NT2/D1 (cell line): ENCODE measurements around the gene ETS1.

Source experiments
- DNase-seq: peaks from one replicate; pipeline ENCODE4 v3.0.0-alpha.2; 2011; ENCODE audit warnings: low read depth, low spot score
- H3K27me3 ChIP-seq: 2 replicates; pipeline ENCODE4 v1.6.0; 2011; ENCODE audit warnings: mild to moderate bottlenecking; ENCODE audit not compliant: insufficient read length, insufficient read depth
- H3K36me3 ChIP-seq: 2 replicates; pipeline ENCODE4 v1.6.1; 2011; ENCODE audit warnings: mild to moderate bottlenecking, low read length, mixed read lengths; ENCODE audit not compliant: insufficient read depth, insufficient read length
- H3K4me1 ChIP-seq: 2 replicates; pipeline ENCODE4 v1.5.1; 2011; ENCODE audit not compliant: insufficient read depth, insufficient read length
- H3K4me3 ChIP-seq: 2 replicates; pipeline ENCODE4 v1.5.1; 2011; ENCODE audit warnings: low read depth; ENCODE audit not compliant: insufficient read length
- H3K9ac ChIP-seq: 2 replicates; pipeline ENCODE4 v1.6.0; 2011; ENCODE audit warnings: low read depth; ENCODE audit not compliant: insufficient read length
- H3K9me3 ChIP-seq: 2 replicates; pipeline ENCODE4 v1.5.1; 2011; ENCODE audit warnings: mild to moderate bottlenecking, low read length; ENCODE audit not compliant: insufficient read depth
- SUZ12 ChIP-seq: IDR thresholded peaks from 2 replicates; pipeline ENCODE4 v1.6.1; 2011; ENCODE audit not compliant: insufficient read length, insufficient read depth; ENCODE audit errors: extremely low read depth
- YY1 ChIP-seq: IDR thresholded peaks from 2 replicates; pipeline ENCODE4 v1.6.1; 2011; ENCODE audit not compliant: insufficient read length, insufficient read depth
- ZNF274 ChIP-seq: IDR thresholded peaks from 2 replicates; pipeline ENCODE4 v1.6.1; 2011; ENCODE audit warnings: mild to moderate bottlenecking, low read depth, low read length

The ETS1 gene

DNA sequence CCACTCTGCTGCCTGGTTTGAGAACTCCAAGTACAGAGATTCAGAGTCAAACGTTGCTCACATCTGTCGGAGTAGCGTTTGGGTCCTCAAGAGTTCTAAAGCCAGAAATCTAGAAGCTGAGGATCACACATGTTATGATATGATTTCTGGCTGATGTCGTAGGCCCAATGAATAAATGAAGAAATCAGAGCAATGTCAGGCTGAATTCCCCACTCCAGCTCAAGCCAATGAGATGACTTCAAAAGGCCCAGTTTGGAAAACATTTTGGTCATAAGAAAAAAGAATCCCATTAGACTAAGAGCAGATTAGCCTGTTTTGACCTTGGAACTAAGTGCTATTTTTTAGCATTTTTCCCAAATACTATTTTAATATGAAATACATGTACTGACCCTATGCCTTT lies 106.7 kb downstream of the ETS1 start:
- Histone ChIP-seq H3K4me3 (no peak overlapping the region), H3K9me3 (no peaks in the 10 kb centered on the region), H3K36me3 (peaks cover 43% of the 10 kb centered on the region), H3K4me1 (no peaks in the 10 kb centered on the region), H3K9ac (no peak overlapping the region), H3K27me3 (no peaks in the 10 kb centered on the region)
- DNase-seq = no peak
- TF ChIP-seq SUZ12 (no peak), ZNF274 (no peak), YY1 (no peak)

GRCh38 chr11:128480066-128480465 lies 107.3 kb downstream of the ETS1 start:
- H3K27me3 ChIP-seq = no peaks in the 10 kb centered on the region
- peaks cover 41% of the 10 kb centered on the region for H3K36me3 ChIP-seq
- TF ChIP-seq SUZ12 = no peak
- TF ChIP-seq YY1 = no peak
- no peak for TF ChIP-seq ZNF274
- no peaks in the 10 kb centered on the region for H3K4me1 ChIP-seq
- no peaks in the 10 kb centered on the region for H3K9me3 ChIP-seq
- no peak for DNase-seq
- no peak overlapping the region for H3K4me3 ChIP-seq
- H3K9ac ChIP-seq = no peak overlapping the region

DNA sequence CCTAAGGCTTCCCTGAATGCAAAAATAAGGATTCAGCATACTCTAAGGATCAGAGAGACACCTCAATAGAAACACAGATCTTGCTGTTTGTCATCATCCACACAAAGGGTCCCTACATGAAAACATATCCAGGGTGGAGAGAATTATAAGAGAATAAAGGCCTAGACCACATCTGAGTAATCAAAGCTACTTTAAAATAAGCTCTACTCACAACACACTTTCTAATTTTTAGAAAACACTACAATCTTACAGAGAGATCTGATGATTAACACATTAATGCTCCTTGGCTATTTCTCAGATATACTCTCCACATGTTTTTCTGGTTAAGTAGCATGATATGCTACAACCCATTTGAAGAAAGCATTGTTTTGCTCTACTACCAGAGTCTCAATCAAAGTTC lies 108.2 kb downstream of the ETS1 start:
- H3K4me1 ChIP-seq = no peaks in the 10 kb centered on the region

DNA sequence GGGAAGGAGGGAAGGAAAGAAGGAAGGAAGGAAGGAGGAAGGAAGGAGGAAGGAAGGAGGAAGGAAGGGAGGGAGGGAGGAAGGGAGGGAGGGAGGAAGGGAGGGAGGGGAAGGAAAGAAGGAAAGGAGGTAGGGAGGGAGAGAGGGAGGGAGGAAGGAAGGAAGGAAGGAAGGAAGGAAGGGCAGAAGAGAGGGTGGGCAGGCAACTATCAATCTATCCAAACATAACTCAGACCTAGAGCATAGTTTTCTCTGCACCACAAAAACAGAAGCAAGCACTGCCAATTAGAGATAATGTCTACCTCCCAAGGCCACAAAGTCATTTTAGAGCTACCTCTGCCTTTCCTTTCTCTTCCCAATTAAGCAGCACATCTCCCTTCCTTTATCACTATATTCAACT lies 109.1 kb downstream of the ETS1 start:
- H3K36me3 ChIP-seq = peaks cover 31% of the 10 kb centered on the region
- DNase-seq = no peak
- H3K9me3 ChIP-seq = no peaks in the 10 kb centered on the region
- H3K9ac ChIP-seq = no peak overlapping the region
- H3K4me3 ChIP-seq = no peak overlapping the region
- H3K27me3 ChIP-seq = no peaks in the 10 kb centered on the region
- no peak for TF ChIP-seq YY1
- TF ChIP-seq SUZ12 = no peak
- no peak for TF ChIP-seq ZNF274
- no peaks in the 10 kb centered on the region for H3K4me1 ChIP-seq

More for the DNA sequence above, 108.2 kb downstream of the ETS1 start:
- H3K9ac ChIP-seq = no peak overlapping the region
- TF ChIP-seq ZNF274 (no peak), YY1 (no peak), SUZ12 (no peak)
- H3K27me3 ChIP-seq = no peaks in the 10 kb centered on the region
- no peak overlapping the region for H3K4me3 ChIP-seq
- no peaks in the 10 kb centered on the region for H3K9me3 ChIP-seq
- peaks cover 32% of the 10 kb centered on the region for H3K36me3 ChIP-seq
- no peak for DNase-seq

- H3K4me3 ChIP-seq = no peak overlapping the region
Measured at GRCh38 chr11:128477811-128478210, 109.5 kb downstream of the ETS1 start.

GRCh38 chr11:128477278-128477677 lies 110.1 kb downstream of the ETS1 start:
- no peak for TF ChIP-seq SUZ12
- no peak for TF ChIP-seq ZNF274
- no peak overlapping the region for H3K9ac ChIP-seq
- H3K9me3 ChIP-seq = no peaks in the 10 kb centered on the region
- H3K27me3 ChIP-seq = no peaks in the 10 kb centered on the region
- no peak for DNase-seq
- H3K36me3 ChIP-seq = peaks cover 28% of the 10 kb centered on the region
- no peaks in the 10 kb centered on the region for H3K4me1 ChIP-seq
- no peak overlapping the region for H3K4me3 ChIP-seq

More at GRCh38 chr11:128477811-128478210, 109.5 kb downstream of the ETS1 start:
- no peaks in the 10 kb centered on the region for H3K27me3 ChIP-seq
- H3K9ac ChIP-seq = no peak overlapping the region
- H3K36me3 ChIP-seq = peaks cover 27% of the 10 kb centered on the region
- no peak for DNase-seq
- TF ChIP-seq YY1 = no peak
- no peak for TF ChIP-seq SUZ12
- no peak for TF ChIP-seq ZNF274
- no peaks in the 10 kb centered on the region for H3K4me1 ChIP-seq
- no peaks in the 10 kb centered on the region for H3K9me3 ChIP-seq

DNA sequence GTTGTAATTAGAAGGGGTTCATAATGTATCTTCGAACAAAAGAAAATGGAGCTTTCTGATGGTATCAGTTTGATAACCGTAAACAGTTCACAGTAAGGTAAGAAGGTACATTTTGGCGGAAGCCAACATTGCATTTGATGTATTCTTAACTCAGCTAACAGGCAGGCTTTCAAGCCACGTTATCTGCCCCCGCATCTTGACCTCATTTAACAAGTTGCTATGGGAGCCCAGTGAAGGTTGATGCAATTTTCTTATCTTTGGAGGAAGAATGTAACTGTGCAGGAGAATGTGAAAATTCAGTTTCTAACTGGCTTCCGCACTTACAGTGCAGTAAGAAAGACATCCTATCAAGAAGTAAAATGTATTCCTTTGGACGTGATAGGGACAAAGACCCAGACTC lies 110.6 kb downstream of the ETS1 start:
- no peaks in the 10 kb centered on the region for H3K9me3 ChIP-seq
- peaks cover 29% of the 10 kb centered on the region for H3K36me3 ChIP-seq
- H3K4me1 ChIP-seq = no peaks in the 10 kb centered on the region
- no peak overlapping the region for H3K4me3 ChIP-seq
- H3K27me3 ChIP-seq = no peaks in the 10 kb centered on the region
- DNase-seq = no peak
- no peak for TF ChIP-seq SUZ12
- no peak for TF ChIP-seq ZNF274
- TF ChIP-seq YY1 = no peak
- no peak overlapping the region for H3K9ac ChIP-seq
